Non-pigmented ciliary epithelial cell (primary cell): ENCODE data around the gene NUP85.
"Not testable (repeated sequence)": the region's sequence is repeated elsewhere in the genome, so short reads cannot be mapped to it uniquely, and the experiment has no call there.

Experiments
- DNase-seq: peaks from one replicate; pipeline ENCODE4 v3.0.0-alpha.2; 2010; ENCODE audit warnings: low read depth

Gene NUP85

GRCh38 chr17:75241996-75242460, 36.5 kb downstream of the NUP85 start:
- DNase-seq, result no peak

GRCh38 chr17:75242461-75243042, 37.1 kb downstream of the NUP85 start:
- no peak for DNase-seq

- DNase-seq, result no peak
Observed at GRCh38 chr17:75244133-75244866, 38.8 kb downstream of the NUP85 start.

- no peak for DNase-seq
Observed at GRCh38 chr17:75245011-75245410, 39.5 kb downstream of the NUP85 start.

GRCh38 chr17:75246404-75246803, 40.9 kb downstream of the NUP85 start:
- DNase-seq, result no peak

GRCh38 chr17:75249564-75249963, 44.1 kb downstream of the NUP85 start:
- DNase-seq, result no peak

GRCh38 chr17:75250009-75250471, 44.6 kb downstream of the NUP85 start:
- DNase-seq, result no peak

GRCh38 chr17:75252039-75252816, 46.7 kb downstream of the NUP85 start:
- DNase-seq, result no peak

- DNase-seq, result not testable (repeated sequence)
Observed at GRCh38 chr17:75255954-75256698, 50.6 kb downstream of the NUP85 start.

GRCh38 chr17:75257228-75257627, 51.7 kb downstream of the NUP85 start:
- not testable (repeated sequence) for DNase-seq

- DNase-seq, result no peak
Observed at GRCh38 chr17:75260641-75261335, 55.3 kb downstream of the NUP85 start.

GRCh38 chr17:75261336-75262111, 56.0 kb downstream of the NUP85 start, which contains the start of the genes GGA3 and MRPS7:
GGA3 (minus strand) TSS chr17:75261606; CDS start chr17:75261587, 19 bp downstream.
MRPS7 (plus strand) TSS chr17:75261879; CDS start chr17:75261901, 22 bp downstream.
- no peak for DNase-seq

- no peak for DNase-seq
Observed at GRCh38 chr17:75262112-75262606, 56.7 kb downstream of the NUP85 start.

GRCh38 chr17:75263055-75263454, 57.6 kb downstream of the NUP85 start:
- DNase-seq, result no peak

- no peak for DNase-seq
Observed at GRCh38 chr17:75265614-75266315, 60.3 kb downstream of the NUP85 start.

GRCh38 chr17:75266316-75267152, 61.1 kb downstream of the NUP85 start:
- no peak for DNase-seq

- DNase-seq, result no peak
Observed at GRCh38 chr17:75267153-75267410, 61.6 kb downstream of the NUP85 start.

GRCh38 chr17:75267411-75268232, 62.1 kb downstream of the NUP85 start:
- DNase-seq, result no peak
